Spinal cord (tissue), 10 donors: ENCODE results near the gene PLXDC2. TPM values are rescaled to one million over a fixed set of nuclear protein-coding genes. Genes with fewer than 3 reads are reported as not detected.

Experiments used
- DNase-seq, 6 donors: peaks; one replicate each; pipeline versions ENCODE4 v3.0.0 to v3.0.0-alpha.2; 2013 to 2015; ENCODE audit warnings: low spot score in 6 of 6, low read depth in 4 of 6
- H3K27ac ChIP-seq: one replicate; pipeline ENCODE4 v1.5.1; 2013; ENCODE audit warnings: low read depth, low read length, control low read depth
- H3K27me3 ChIP-seq: one replicate; pipeline ENCODE4 v1.6.1; 2013; ENCODE audit warnings: low read length; ENCODE audit not compliant: control insufficient read depth, insufficient read depth
- H3K36me3 ChIP-seq: one replicate; pipeline ENCODE4 v1.6.1; 2013; ENCODE audit warnings: low read length; ENCODE audit not compliant: control insufficient read depth, insufficient read depth
- H3K4me1 ChIP-seq: one replicate; pipeline ENCODE4 v1.6.1; 2013; ENCODE audit warnings: low read length; ENCODE audit not compliant: control insufficient read depth, insufficient read depth
- H3K4me3 ChIP-seq: one replicate; pipeline ENCODE4 v1.5.1; 2013; ENCODE audit warnings: low read depth, low read length, control low read depth
- H3K9me3 ChIP-seq: one replicate; pipeline ENCODE4 v1.6.1; 2013; ENCODE audit warnings: low read length; ENCODE audit not compliant: control insufficient read depth, insufficient read depth
- WGBS: methylation state at CpG from one replicate; pipeline ENCODE4 v1.1.5; 2013; ENCODE audit warnings: missing lambda C conversion rate; ENCODE audit not compliant: insufficient coverage; 5-methylcytosine and 5-hydroxymethylcytosine counted together
- polyA plus RNA-seq, 2 donors: library from polyadenylated mRNA; unstranded; fragments of 120-200 nt; gene quantifications; one replicate each; pipeline ENCODE4 v1.2.1, GENCODE V29; 2013; ENCODE audit not compliant: insufficient read length in 2 of 2
- total RNA-seq, 2 donors: library from RNA; depleted of rRNA in 1 of 2; stranded (reverse); fragments of 120-200 nt in 1 of 2; fragments of >200 nt in 1 of 2; gene quantifications; one replicate each; pipeline versions ENCODE4 v1.2.3 to v1.2.4, GENCODE V29; 2013 to 2014
- donor health status: healthy.

The PLXDC2 gene
- total and polyA plus RNA-seq, 4 donors: 25.3 to 83.1 (median 55.7) TPM

GRCh38 chr10:20237091-20237570 lies 420.9 kb downstream of the PLXDC2 start:
- no CpG with 5 or more reads among the region's 2 CpGs for WGBS
- H3K4me1 ChIP-seq: no peaks in the 10 kb centered on the region
- no peaks in the 10 kb centered on the region for H3K36me3 ChIP-seq
- H3K4me3 ChIP-seq: no peak overlapping the region
- no peak for DNase-seq
- H3K27me3 ChIP-seq: no peaks in the 10 kb centered on the region
- H3K27ac ChIP-seq: no peak overlapping the region
- H3K9me3 ChIP-seq: no peaks in the 10 kb centered on the region

GRCh38 chr10:20237586-20237985 lies 421.4 kb downstream of the PLXDC2 start:
- DNase-seq: no peak
- no peaks in the 10 kb centered on the region for H3K9me3 ChIP-seq
- H3K27ac ChIP-seq: no peak overlapping the region
- H3K4me1 ChIP-seq: no peaks in the 10 kb centered on the region
- H3K4me3 ChIP-seq: no peak overlapping the region
- H3K27me3 ChIP-seq: no peaks in the 10 kb centered on the region
- H3K36me3 ChIP-seq: no peaks in the 10 kb centered on the region

GRCh38 chr10:20240643-20241042 lies 424.4 kb downstream of the PLXDC2 start:
- Histone ChIP-seq H3K36me3 (no peaks in the 10 kb centered on the region), H3K27ac (no peak overlapping the region), H3K4me3 (no peak overlapping the region), H3K27me3 (no peaks in the 10 kb centered on the region), H3K4me1 (no peaks in the 10 kb centered on the region), H3K9me3 (no peaks in the 10 kb centered on the region)
- no peak for DNase-seq
- WGBS: no CpG with 5 or more reads among the region's 1 CpG

DNA sequence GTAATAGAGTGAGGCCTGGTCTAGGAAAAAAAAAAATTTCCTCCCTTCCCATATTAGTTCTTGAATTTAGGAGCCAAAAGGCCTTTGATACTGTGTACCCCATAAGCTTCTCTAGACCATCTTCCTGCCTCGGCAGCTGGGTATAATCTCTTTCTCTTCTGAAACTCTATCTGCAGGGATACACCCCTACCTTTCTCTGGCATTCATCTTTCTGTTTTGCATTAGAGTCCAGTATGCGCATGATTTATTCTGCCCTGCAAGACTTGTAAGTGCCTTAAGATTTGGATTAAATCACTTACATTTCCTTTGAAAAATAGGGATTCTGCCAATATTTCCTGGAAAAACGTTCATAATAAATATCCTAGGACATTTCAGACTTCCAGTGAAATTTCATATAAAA lies 431.2 kb downstream of the PLXDC2 start:
- Histone ChIP-seq H3K27ac (no peak overlapping the region), H3K4me3 (no peak overlapping the region), H3K36me3 (no peaks in the 10 kb centered on the region), H3K9me3 (no peaks in the 10 kb centered on the region), H3K27me3 (no peaks in the 10 kb centered on the region), H3K4me1 (no peaks in the 10 kb centered on the region)
- DNase-seq: no peak
- WGBS: 60% methylated on average over 1 of the region's 3 CpGs

- DNase-seq: peak in 2 of 6 donors; percentile 22 to 36
- H3K4me3 ChIP-seq: no peak overlapping the region
- H3K27ac ChIP-seq: no peak overlapping the region
Observed at GRCh38 chr10:20247891-20248708, 431.9 kb downstream of the PLXDC2 start.

GRCh38 chr10:20254078-20254477 lies 437.8 kb downstream of the PLXDC2 start:
- Histone ChIP-seq H3K27me3 (no peaks in the 10 kb centered on the region), H3K9me3 (no peaks in the 10 kb centered on the region), H3K4me1 (no peaks in the 10 kb centered on the region), H3K36me3 (no peaks in the 10 kb centered on the region), H3K4me3 (no peak overlapping the region), H3K27ac (no peak overlapping the region)
- peak in 5 of 6 donors; percentile 23 to 85 (median 31) for DNase-seq
- no CpG with 5 or more reads among the region's 3 CpGs for WGBS

More at GRCh38 chr10:20247891-20248708, 431.9 kb downstream of the PLXDC2 start:
- no CpG with 5 or more reads among the region's 7 CpGs for whole genome bisulfite sequencing
- Histone ChIP-seq H3K4me1 (no peaks in the 10 kb centered on the region), H3K36me3 (no peaks in the 10 kb centered on the region), H3K9me3 (no peaks in the 10 kb centered on the region), H3K27me3 (no peaks in the 10 kb centered on the region)

- no peak for DNase-seq
- Histone ChIP-seq H3K4me3 (no peak overlapping the region), H3K36me3 (no peaks in the 10 kb centered on the region), H3K9me3 (no peaks in the 10 kb centered on the region), H3K27me3 (no peaks in the 10 kb centered on the region), H3K4me1 (no peaks in the 10 kb centered on the region), H3K27ac (no peak overlapping the region)
- WGBS: no CpG with 5 or more reads among the region's 1 CpG
Observed at GRCh38 chr10:20254497-20254896, 438.3 kb downstream of the PLXDC2 start.

DNA sequence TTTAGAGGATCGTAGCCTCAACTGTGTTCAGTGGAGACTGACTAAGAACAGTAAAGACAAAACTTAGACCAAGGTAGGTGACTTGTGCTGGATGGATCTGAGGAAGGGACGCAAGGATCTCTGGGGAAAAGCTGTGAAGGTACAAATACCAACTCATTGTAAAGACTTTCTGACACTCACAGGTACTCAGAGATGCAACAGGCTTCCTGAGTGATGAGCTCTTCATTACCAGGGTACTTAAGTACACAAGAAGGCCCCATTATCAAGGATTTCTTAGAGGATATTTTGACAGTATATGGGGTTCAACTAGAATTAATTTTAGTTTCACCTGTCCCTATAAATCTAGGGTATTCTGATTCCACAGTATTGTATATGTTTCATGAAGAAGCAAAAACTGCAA lies 440.7 kb downstream of the PLXDC2 start:
- Histone ChIP-seq H3K4me1 (no peaks in the 10 kb centered on the region), H3K9me3 (no peaks in the 10 kb centered on the region), H3K27ac (no peak overlapping the region), H3K36me3 (no peaks in the 10 kb centered on the region), H3K27me3 (no peaks in the 10 kb centered on the region), H3K4me3 (no peak overlapping the region)
- 100% methylated on average over 1 of the region's 2 CpGs for WGBS
- DNase-seq: no peak

- Histone ChIP-seq H3K4me3 (no peak overlapping the region), H3K9me3 (no peaks in the 10 kb centered on the region), H3K27ac (no peak overlapping the region), H3K36me3 (peaks cover under 1% of the 10 kb centered on the region), H3K27me3 (no peaks in the 10 kb centered on the region), H3K4me1 (no peaks in the 10 kb centered on the region)
- no CpG with 5 or more reads among the region's 2 CpGs for WGBS
- no peak for DNase-seq
Observed at GRCh38 chr10:20257422-20257821, 441.2 kb downstream of the PLXDC2 start.

- H3K27ac ChIP-seq: no peak overlapping the region
- WGBS: 87% methylated on average over 1 of the region's 1 CpG
- no peaks in the 10 kb centered on the region for H3K27me3 ChIP-seq
- no peak for DNase-seq
- H3K4me1 ChIP-seq: no peaks in the 10 kb centered on the region
- H3K36me3 ChIP-seq: peaks cover 3% of the 10 kb centered on the region
- no peaks in the 10 kb centered on the region for H3K9me3 ChIP-seq
- no peak overlapping the region for H3K4me3 ChIP-seq
Observed at GRCh38 chr10:20265146-20265545, 448.9 kb downstream of the PLXDC2 start.
